SJSA1 (cell line): ENCODE results near the gene TAF3. TPM values are rescaled to one million over a fixed set of nuclear protein-coding genes. Genes with fewer than 3 reads are reported as not detected.

Experiments used
- DNase-seq, 2 experiments: peaks; one replicate each; pipeline ENCODE4 v3.0.0-alpha.2; 2015 to 2020; ENCODE audit warnings: low spot score in 2 of 2, low read depth in 1 of 2
- H3K27ac ChIP-seq: fragments of 250-450 bp; sonication (Bioruptor Pico); 2 replicates; pipeline ENCODE4 v1.5.1; 2020; ENCODE audit warnings: mild to moderate bottlenecking, moderate library complexity
- H3K27me3 ChIP-seq: fragments of 250-450 bp; sonication (Bioruptor Pico); replicated peaks from 2 replicates; pipeline ENCODE4 v1.5.1; 2020; ENCODE audit warnings: mild to moderate bottlenecking, moderate library complexity
- H3K36me3 ChIP-seq: fragments of 250-450 bp; sonication (Bioruptor Pico); 2 replicates; pipeline ENCODE4 v1.5.1; 2020; ENCODE audit warnings: mild to moderate bottlenecking
- H3K4me1 ChIP-seq: fragments of 250-450 bp; sonication (Bioruptor Pico); replicated peaks from 2 replicates; pipeline ENCODE4 v1.6.1; 2021; ENCODE audit warnings: mild to moderate bottlenecking
- H3K4me3 ChIP-seq: fragments of 250-450 bp; sonication (Bioruptor Pico); 2 replicates; pipeline ENCODE4 v1.5.1; 2020; ENCODE audit warnings: mild to moderate bottlenecking
- H3K9me3 ChIP-seq: fragments of 250-450 bp; sonication (Bioruptor Pico); replicated peaks from 2 replicates; pipeline ENCODE4 v1.5.1; 2020; ENCODE audit warnings: mild to moderate bottlenecking
- total RNA-seq: library from RNA; depleted of rRNA; stranded (reverse); fragments of >200 nt; shearing (Covaris generic); gene quantifications from 2 replicates; pipeline ENCODE4 v1.2.3, GENCODE V29; 2014

TAF3 gene
- total RNA-seq, 1 experiment from 2014 or later = 4.4 TPM

DNA sequence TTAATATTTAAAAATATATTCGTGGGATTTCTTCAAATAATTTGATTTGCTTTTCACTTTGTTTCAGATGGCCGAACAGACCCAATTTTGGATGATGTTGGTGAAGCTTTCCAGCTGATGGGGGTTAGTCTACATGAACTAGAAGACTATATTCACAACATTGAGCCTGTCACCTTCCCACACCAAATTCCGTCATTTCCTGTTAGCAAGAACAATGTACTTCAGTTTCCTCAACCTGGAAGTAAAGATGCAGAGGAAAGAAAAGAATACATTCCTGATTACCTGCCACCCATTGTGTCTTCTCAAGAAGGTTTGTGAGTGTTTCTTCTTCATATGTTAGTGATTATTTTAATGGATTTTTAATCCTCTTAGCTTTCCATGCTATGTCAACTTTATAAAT lies 5.9 kb downstream of the TAF3 start:
- no peaks in the 10 kb centered on the region for H3K9me3 ChIP-seq
- H3K4me1 ChIP-seq = peaks cover 8% of the 10 kb centered on the region
- H3K27ac ChIP-seq = no peak overlapping the region
- H3K36me3 ChIP-seq = peaks cover 40% of the 10 kb centered on the region
- no peak for DNase-seq
- H3K27me3 ChIP-seq = no peaks in the 10 kb centered on the region
- H3K4me3 ChIP-seq = no peak overlapping the region

- H3K27me3 ChIP-seq = no peaks in the 10 kb centered on the region
- H3K9me3 ChIP-seq = no peaks in the 10 kb centered on the region
- peak; percentile 10 to 51 for DNase-seq
- H3K36me3 ChIP-seq = peaks cover 35% of the 10 kb centered on the region
- H3K4me3 ChIP-seq = no peak overlapping the region
- H3K27ac ChIP-seq = no peak overlapping the region
- no peaks in the 10 kb centered on the region for H3K4me1 ChIP-seq
Observed at GRCh38 chr10:7826971-7827370, 8.7 kb downstream of the TAF3 start.

- H3K4me3 ChIP-seq = no peak overlapping the region
- H3K27ac ChIP-seq = no peak overlapping the region
- H3K27me3 ChIP-seq = no peaks in the 10 kb centered on the region
- peaks cover 33% of the 10 kb centered on the region for H3K36me3 ChIP-seq
- DNase-seq = no peak
- H3K4me1 ChIP-seq = no peaks in the 10 kb centered on the region
- H3K9me3 ChIP-seq = no peaks in the 10 kb centered on the region
Observed at GRCh38 chr10:7829289-7829834, 11.1 kb downstream of the TAF3 start.

- no peak overlapping the region for H3K4me3 ChIP-seq
- no peak overlapping the region for H3K27ac ChIP-seq
- no peaks in the 10 kb centered on the region for H3K9me3 ChIP-seq
- H3K36me3 ChIP-seq = peaks cover 9% of the 10 kb centered on the region; the same call in 1 of the 2 replicates
- no peaks in the 10 kb centered on the region for H3K4me1 ChIP-seq
- no peak for DNase-seq
- no peaks in the 10 kb centered on the region for H3K27me3 ChIP-seq
Observed at GRCh38 chr10:7832060-7832459, 13.8 kb downstream of the TAF3 start.

- H3K4me1 ChIP-seq = no peaks in the 10 kb centered on the region
- H3K9me3 ChIP-seq = no peaks in the 10 kb centered on the region
- H3K36me3 ChIP-seq = 0 out of 2 replicates have a peak, but pooled peaks cover 5% of the 10 kb centered on the region
- DNase-seq = no peak
- H3K27ac ChIP-seq = no peak overlapping the region
- H3K4me3 ChIP-seq = no peak overlapping the region
- no peaks in the 10 kb centered on the region for H3K27me3 ChIP-seq
Observed at GRCh38 chr10:7833210-7833609, 14.9 kb downstream of the TAF3 start.

GRCh38 chr10:7834262-7834661 lies 16.0 kb downstream of the TAF3 start:
- no peak overlapping the region for H3K27ac ChIP-seq
- no peaks in the 10 kb centered on the region for H3K27me3 ChIP-seq
- no peaks in the 10 kb centered on the region for H3K4me1 ChIP-seq
- H3K9me3 ChIP-seq = no peaks in the 10 kb centered on the region
- no peak overlapping the region for H3K4me3 ChIP-seq
- H3K36me3 ChIP-seq = 0 out of 2 replicates have a peak, but pooled peaks cover 3% of the 10 kb centered on the region
- no peak for DNase-seq

DNA sequence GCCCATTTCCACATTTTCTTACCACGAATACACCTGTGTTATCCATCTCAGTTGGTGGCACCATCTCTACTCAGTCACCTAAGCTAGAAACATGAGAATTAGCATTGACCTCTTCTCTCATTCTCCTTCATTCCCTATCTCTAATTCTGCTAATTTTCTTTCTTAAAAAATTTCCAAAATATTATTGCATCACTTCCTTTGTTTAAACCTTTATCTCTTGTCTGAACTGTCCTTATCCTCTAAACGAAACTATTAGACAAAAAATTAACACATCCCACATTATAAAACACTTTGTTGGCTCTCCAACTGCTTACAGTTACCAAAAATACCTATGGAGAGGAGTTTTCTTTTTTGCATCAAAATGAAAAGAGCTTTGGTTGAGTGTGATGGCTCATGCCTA lies 18.3 kb downstream of the TAF3 start:
- no peak overlapping the region for H3K27ac ChIP-seq
- DNase-seq = no peak
- H3K4me1 ChIP-seq = no peaks in the 10 kb centered on the region
- H3K36me3 ChIP-seq = 0 out of 2 replicates have a peak, but pooled peaks cover 2% of the 10 kb centered on the region
- H3K4me3 ChIP-seq = no peak overlapping the region
- no peaks in the 10 kb centered on the region for H3K27me3 ChIP-seq
- no peaks in the 10 kb centered on the region for H3K9me3 ChIP-seq

DNA sequence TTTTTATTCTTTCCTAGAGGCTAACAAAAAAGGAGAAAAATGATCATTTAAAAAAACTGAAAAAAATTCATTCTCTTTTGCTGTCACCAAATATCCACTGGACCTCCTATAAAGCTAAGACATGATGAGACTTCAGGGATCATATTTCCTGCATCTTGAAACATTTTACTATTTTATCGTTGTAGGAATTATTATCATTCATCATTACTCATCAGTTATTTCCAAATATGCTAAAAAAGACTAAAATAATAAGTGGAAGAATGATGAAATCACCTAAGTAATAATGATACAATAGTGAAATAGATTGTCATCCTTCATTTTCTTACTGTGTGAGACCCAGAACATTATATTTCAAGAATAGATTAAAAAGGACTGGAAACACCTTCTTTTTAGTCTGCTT lies 28.3 kb downstream of the TAF3 start:
- Histone ChIP-seq H3K9me3 (no peaks in the 10 kb centered on the region), H3K36me3 (no peaks in the 10 kb centered on the region), H3K27me3 (no peaks in the 10 kb centered on the region), H3K27ac (no peak overlapping the region), H3K4me3 (no peak overlapping the region), H3K4me1 (no peaks in the 10 kb centered on the region)
- no peak for DNase-seq

DNA sequence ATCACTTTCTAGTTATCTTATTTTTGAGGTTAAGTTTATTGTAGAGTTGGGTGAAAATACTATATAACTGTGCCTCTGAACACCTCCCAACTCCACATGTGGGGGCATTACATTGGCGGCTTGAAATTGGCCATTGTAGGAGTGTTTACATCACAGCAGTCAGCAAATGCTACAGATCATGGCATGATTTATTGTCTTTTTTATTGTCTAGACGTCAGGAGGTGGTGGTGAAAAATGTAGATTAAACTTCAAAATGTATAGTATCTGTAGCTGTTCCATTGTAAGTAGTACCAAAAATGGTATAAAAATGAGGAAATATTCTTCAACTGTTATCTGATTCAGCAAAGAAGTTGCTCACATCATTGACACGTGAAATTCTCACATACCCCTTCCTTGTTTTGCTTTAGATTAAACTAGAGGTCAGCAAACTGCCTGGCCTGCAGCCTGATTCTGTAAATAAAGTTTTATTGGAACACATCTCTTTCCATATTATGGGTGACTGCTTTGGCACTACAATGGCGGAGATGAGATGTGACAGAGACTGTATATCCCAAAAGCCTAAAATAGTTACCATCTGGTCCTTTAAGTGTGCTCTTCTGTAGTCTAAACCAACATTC lies 35.0 kb downstream of the TAF3 start:
- no peak overlapping the region for H3K27ac ChIP-seq
- no peak for DNase-seq
- H3K4me3 ChIP-seq = no peak overlapping the region
- H3K36me3 ChIP-seq = no peaks in the 10 kb centered on the region; the same call in 1 of the 2 replicates
- no peaks in the 10 kb centered on the region for H3K27me3 ChIP-seq
- no peaks in the 10 kb centered on the region for H3K4me1 ChIP-seq
- H3K9me3 ChIP-seq = no peaks in the 10 kb centered on the region

DNA sequence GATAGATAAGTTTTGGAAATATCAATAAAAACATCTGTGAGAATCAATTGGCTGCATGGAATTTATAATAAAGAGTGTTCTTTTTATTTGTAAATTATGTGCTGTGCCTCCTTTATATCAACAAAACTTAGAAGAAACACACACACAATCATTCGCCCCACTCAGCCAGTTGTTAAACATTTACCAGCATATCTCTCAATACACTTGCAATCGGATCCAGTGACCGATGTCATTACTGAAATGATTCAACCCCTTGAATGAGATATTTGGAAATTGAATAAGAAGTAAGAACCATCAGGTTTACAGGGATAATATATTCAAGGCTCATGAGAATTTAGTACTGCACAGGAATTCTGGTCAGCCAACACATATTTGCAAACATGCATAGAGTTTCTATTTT lies 35.6 kb downstream of the TAF3 start:
- no peak for DNase-seq
- no peaks in the 10 kb centered on the region; the same call in 1 of the 2 replicates for H3K36me3 ChIP-seq
- no peaks in the 10 kb centered on the region for H3K9me3 ChIP-seq
- H3K4me3 ChIP-seq = no peak overlapping the region
- no peaks in the 10 kb centered on the region for H3K27me3 ChIP-seq
- H3K4me1 ChIP-seq = no peaks in the 10 kb centered on the region
- H3K27ac ChIP-seq = no peak overlapping the region

DNA sequence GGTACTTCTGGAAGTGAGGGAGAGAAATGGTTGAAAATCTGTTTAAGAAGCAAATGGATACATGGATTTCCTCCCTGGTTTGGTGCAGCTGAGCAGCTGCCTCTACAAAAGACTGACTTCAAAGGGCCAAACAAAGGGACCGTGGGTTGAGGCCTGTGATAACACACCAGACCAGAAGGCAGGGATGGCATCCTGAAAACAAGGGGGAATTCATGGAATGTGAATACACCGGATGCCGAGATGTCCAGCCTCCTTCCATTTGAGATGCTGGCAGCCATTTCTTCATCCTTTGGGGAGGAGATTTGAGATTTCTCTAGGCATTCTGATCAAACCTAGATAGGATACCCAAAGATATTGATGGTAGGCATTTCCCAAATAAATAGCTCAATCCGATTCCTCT lies 36.9 kb downstream of the TAF3 start:
- H3K4me3 ChIP-seq = no peak overlapping the region
- H3K4me1 ChIP-seq = no peaks in the 10 kb centered on the region
- H3K9me3 ChIP-seq = no peaks in the 10 kb centered on the region
- no peaks in the 10 kb centered on the region; the same call in 1 of the 2 replicates for H3K36me3 ChIP-seq
- H3K27me3 ChIP-seq = no peaks in the 10 kb centered on the region
- H3K27ac ChIP-seq = no peak overlapping the region
- no peak for DNase-seq

DNA sequence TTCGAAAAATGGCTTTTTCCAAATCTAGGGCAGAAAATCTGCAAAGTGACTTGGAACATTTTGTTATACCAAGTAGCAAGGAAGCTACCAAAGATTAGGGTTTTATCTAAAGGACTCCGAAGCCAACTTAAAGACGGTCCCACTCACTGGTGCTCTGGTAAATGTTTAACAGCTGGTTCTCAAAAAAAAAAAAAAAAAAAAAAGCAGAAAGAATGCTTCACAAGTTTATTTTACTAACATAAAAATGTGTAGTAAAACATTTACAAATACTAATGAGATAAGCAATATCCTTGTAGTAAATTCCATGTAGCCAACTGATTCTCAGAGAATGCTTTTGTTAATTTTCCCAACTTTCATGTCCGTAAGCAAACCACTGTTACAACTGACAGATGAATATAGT lies 38.4 kb downstream of the TAF3 start:
- H3K27me3 ChIP-seq = no peaks in the 10 kb centered on the region
- no peak overlapping the region for H3K4me3 ChIP-seq
- H3K9me3 ChIP-seq = peaks cover 3% of the 10 kb centered on the region; the same call in 1 of the 2 replicates
- H3K36me3 ChIP-seq = no peaks in the 10 kb centered on the region; the same call in 1 of the 2 replicates
- no peak for DNase-seq
- no peak overlapping the region for H3K27ac ChIP-seq
- H3K4me1 ChIP-seq = no peaks in the 10 kb centered on the region

GRCh38 chr10:7857262-7857661 lies 39.0 kb downstream of the TAF3 start:
- Histone ChIP-seq H3K36me3 (no peaks in the 10 kb centered on the region; the same call in 1 of the 2 replicates), H3K4me3 (no peak overlapping the region), H3K27me3 (no peaks in the 10 kb centered on the region), H3K27ac (no peak overlapping the region), H3K9me3 (peaks cover 6% of the 10 kb centered on the region), H3K4me1 (no peaks in the 10 kb centered on the region)
- no peak for DNase-seq

DNA sequence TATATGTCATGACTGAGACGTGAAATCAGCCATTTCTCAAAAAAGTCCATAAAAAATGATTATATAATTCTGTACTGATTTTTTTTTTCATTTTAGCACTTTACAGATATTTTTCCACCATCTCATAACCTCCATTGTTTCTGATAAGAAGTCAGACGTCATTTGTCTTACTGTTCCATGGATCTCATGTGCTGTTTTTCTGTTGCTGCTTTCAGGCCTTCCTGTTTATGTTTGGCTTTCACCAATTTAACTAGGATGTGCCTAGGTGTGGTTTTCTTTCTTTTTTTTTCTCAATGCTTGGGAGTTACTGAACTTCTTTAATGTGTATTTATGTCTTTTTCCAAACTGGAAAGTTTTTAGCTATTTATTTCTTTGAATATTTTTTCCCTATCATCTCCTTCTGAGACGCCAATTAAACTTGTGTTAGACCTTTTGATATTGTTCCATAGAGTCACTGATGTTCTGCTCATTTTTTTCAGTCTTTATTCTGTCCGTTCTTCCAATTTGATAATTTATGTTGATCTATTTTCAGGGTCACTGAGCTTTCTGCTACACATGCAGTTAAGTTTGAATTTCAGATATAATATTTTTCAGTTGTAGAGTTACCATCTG lies 43.3 kb downstream of the TAF3 start:
- H3K9me3 ChIP-seq = peaks cover 8% of the 10 kb centered on the region
- DNase-seq = no peak
- H3K4me1 ChIP-seq = no peaks in the 10 kb centered on the region
- H3K4me3 ChIP-seq = no peak overlapping the region
- no peaks in the 10 kb centered on the region for H3K36me3 ChIP-seq
- no peaks in the 10 kb centered on the region for H3K27me3 ChIP-seq
- no peak overlapping the region for H3K27ac ChIP-seq
